Osteoblast (primary cell): ENCODE data around the gene CARTPT. TPM values are rescaled to one million over a fixed set of nuclear protein-coding genes. Genes with fewer than 3 reads are reported as not detected.

Experiments used
- DNase-seq: peaks from one replicate; pipeline ENCODE4 v3.0.0; 2011; ENCODE audit warnings: low spot score, mixed read lengths; ENCODE audit not compliant: insufficient read length; ENCODE audit errors: missing footprints
- H2AFZ ChIP-seq: 2 replicates; pipeline ENCODE4 v1.6.0; 2011; ENCODE audit warnings: mild to moderate bottlenecking, low read length
- H3K27ac ChIP-seq: 2 replicates; pipeline ENCODE4 v1.5.1; 2011; ENCODE audit warnings: mild to moderate bottlenecking, low read depth, low read length, moderate library complexity
- H3K27me3 ChIP-seq: 2 replicates; pipeline ENCODE4 v1.6.0; 2012; ENCODE audit warnings: mild to moderate bottlenecking, control low read depth, inconsistent platforms, low read length, moderate library complexity; ENCODE audit not compliant: insufficient read depth
- H3K36me3 ChIP-seq: 2 replicates; pipeline ENCODE4 v1.5.1; 2011; ENCODE audit warnings: mild to moderate bottlenecking, low read length, control low read depth, moderate library complexity; ENCODE audit not compliant: insufficient read depth
- H3K4me1 ChIP-seq: 2 replicates; pipeline ENCODE4 v1.5.1; 2011; ENCODE audit warnings: mild to moderate bottlenecking, low read length, control low read depth, moderate library complexity; ENCODE audit not compliant: insufficient read depth
- H3K4me2 ChIP-seq: 2 replicates; pipeline ENCODE4 v1.6.0; 2011; ENCODE audit warnings: mild to moderate bottlenecking, low read length; ENCODE audit not compliant: insufficient read depth
- H3K4me3 ChIP-seq: fragments of 200-600 bp; sonication (generic); 3 replicates; pipeline ENCODE4 v1.5.1; 2012; ENCODE audit warnings: mild to moderate bottlenecking, low read length, inconsistent platforms; ENCODE audit not compliant: insufficient read depth
- H3K79me2 ChIP-seq: 2 replicates; pipeline ENCODE4 v1.6.0; 2012; ENCODE audit warnings: mild to moderate bottlenecking, low read length, control low read depth, inconsistent platforms; ENCODE audit not compliant: insufficient read depth
- H3K9me3 ChIP-seq: 2 replicates; pipeline ENCODE4 v1.5.1; 2011; ENCODE audit warnings: low read depth, low read length, control low read depth
- H4K20me1 ChIP-seq: 2 replicates; pipeline ENCODE4 v1.6.0; 2012; ENCODE audit warnings: mild to moderate bottlenecking, low read length, control low read depth; ENCODE audit not compliant: insufficient read depth
- total RNA-seq: library from RNA; depleted of rRNA; stranded (reverse); fragments of >200 nt; gene quantifications from 2 replicates; pipeline ENCODE4 v1.2.3, GENCODE V29; 2012
- TF ChIP-seq, protein P1 (sequence below): IDR thresholded peaks from 2 replicates; pipeline ENCODE4 v1.5.1; 2011; ENCODE audit warnings: mild to moderate bottlenecking, low read depth, low read length, moderate library complexity; ENCODE audit errors: extremely low read depth

CARTPT gene
- total RNA-seq, 1 donor, result not detected

- no peaks in the 10 kb centered on the region for H3K27me3 ChIP-seq
- no peaks in the 10 kb centered on the region for H3K4me1 ChIP-seq
- no peaks in the 10 kb centered on the region for H3K79me2 ChIP-seq
- H3K4me2 ChIP-seq, result no peak overlapping the region
- no peaks in the 10 kb centered on the region for H3K9me3 ChIP-seq
- no peaks in the 10 kb centered on the region for H4K20me1 ChIP-seq
- DNase-seq, result no peak
- H3K27ac ChIP-seq, result no peak overlapping the region
- TF ChIP-seq, protein P1, sequence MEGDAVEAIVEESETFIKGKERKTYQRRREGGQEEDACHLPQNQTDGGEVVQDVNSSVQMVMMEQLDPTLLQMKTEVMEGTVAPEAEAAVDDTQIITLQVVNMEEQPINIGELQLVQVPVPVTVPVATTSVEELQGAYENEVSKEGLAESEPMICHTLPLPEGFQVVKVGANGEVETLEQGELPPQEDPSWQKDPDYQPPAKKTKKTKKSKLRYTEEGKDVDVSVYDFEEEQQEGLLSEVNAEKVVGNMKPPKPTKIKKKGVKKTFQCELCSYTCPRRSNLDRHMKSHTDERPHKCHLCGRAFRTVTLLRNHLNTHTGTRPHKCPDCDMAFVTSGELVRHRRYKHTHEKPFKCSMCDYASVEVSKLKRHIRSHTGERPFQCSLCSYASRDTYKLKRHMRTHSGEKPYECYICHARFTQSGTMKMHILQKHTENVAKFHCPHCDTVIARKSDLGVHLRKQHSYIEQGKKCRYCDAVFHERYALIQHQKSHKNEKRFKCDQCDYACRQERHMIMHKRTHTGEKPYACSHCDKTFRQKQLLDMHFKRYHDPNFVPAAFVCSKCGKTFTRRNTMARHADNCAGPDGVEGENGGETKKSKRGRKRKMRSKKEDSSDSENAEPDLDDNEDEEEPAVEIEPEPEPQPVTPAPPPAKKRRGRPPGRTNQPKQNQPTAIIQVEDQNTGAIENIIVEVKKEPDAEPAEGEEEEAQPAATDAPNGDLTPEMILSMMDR, result no peak
- H3K36me3 ChIP-seq, result no peaks in the 10 kb centered on the region
- H3K4me3 ChIP-seq, result no peak overlapping the region
- H2AFZ ChIP-seq, result no peak overlapping the region
Measured at GRCh38 chr5:71747182-71747581, 28.1 kb downstream of the CARTPT start.

- TF ChIP-seq, protein P1, result no peak
- Histone ChIP-seq H3K79me2 (no peaks in the 10 kb centered on the region), H2AFZ (no peak overlapping the region), H4K20me1 (no peaks in the 10 kb centered on the region), H3K4me3 (no peak overlapping the region), H3K4me2 (no peak overlapping the region), H3K36me3 (no peaks in the 10 kb centered on the region), H3K27me3 (no peaks in the 10 kb centered on the region), H3K4me1 (no peaks in the 10 kb centered on the region), H3K9me3 (no peaks in the 10 kb centered on the region), H3K27ac (no peak overlapping the region)
- DNase-seq, result no peak
Measured at GRCh38 chr5:71748360-71748759, 29.3 kb downstream of the CARTPT start.

DNA sequence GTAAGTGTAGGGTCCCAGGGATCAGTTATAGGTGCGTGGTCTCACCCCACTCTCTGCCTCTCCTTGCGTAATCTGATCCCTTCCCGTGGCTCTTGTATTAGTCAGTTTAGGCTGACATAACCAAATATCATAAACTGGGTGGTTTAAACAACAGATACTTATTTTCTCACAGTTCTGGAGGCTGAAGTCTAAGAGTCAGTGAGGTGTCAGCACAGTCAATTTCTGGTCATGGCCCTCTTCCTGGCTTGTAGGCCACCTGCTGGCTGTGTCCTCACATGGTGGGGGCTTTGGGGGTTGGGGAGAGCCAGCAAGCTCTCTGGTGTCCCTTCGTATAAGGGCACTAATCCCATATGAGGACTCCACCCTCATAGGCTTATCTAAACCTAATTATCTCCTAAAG, 32.3 kb downstream of the CARTPT start:
- Histone ChIP-seq H3K27ac (no peak overlapping the region), H3K36me3 (no peaks in the 10 kb centered on the region), H3K27me3 (no peaks in the 10 kb centered on the region), H4K20me1 (no peaks in the 10 kb centered on the region), H3K4me1 (no peaks in the 10 kb centered on the region), H3K4me3 (no peak overlapping the region), H3K4me2 (no peak overlapping the region), H2AFZ (no peak overlapping the region), H3K9me3 (no peaks in the 10 kb centered on the region), H3K79me2 (no peaks in the 10 kb centered on the region)
- DNase-seq, result no peak
- TF ChIP-seq, protein P1, result no peak

- H2AFZ ChIP-seq, result no peak overlapping the region
Measured at GRCh38 chr5:71752441-71753190, 33.5 kb downstream of the CARTPT start.

More at GRCh38 chr5:71752441-71753190, 33.5 kb downstream of the CARTPT start:
- Histone ChIP-seq H3K79me2 (no peaks in the 10 kb centered on the region), H3K36me3 (no peaks in the 10 kb centered on the region), H3K9me3 (no peaks in the 10 kb centered on the region), H3K4me3 (no peak overlapping the region), H3K4me2 (no peak overlapping the region), H3K4me1 (peaks cover 1% of the 10 kb centered on the region), H4K20me1 (no peaks in the 10 kb centered on the region), H3K27ac (no peak overlapping the region), H3K27me3 (no peaks in the 10 kb centered on the region)
- DNase-seq, result no peak
- TF ChIP-seq, protein P1, result no peak
